Measurements from ENCODE around the gene TCEA2.

Gene TCEA2

GRCh38 chr20:64062596-64063388 is at the start of gene TCEA2:
TSS of gene TCEA2 (plus strand) at chr20:64063198. CDS start at chr20:64063313, 115 bp downstream.
- peak; percentile 93 to 95 for DNase-seq

GRCh38 chr20:64015635-64016034 is 47.4 kb upstream of the TCEA2 start:
- DNase-seq, result no peak

- no peak for DNase-seq
These were observed 41.6 kb upstream of the TCEA2 start for GRCh38 chr20:64021124-64021975.

GRCh38 chr20:64022671-64023360 is 40.2 kb upstream of the TCEA2 start:
- DNase-seq, result no peak

- no peak for DNase-seq
These were observed 39.4 kb upstream of the TCEA2 start for GRCh38 chr20:64023361-64024140.

GRCh38 chr20:64024141-64024990 is 38.6 kb upstream of the TCEA2 start:
- no peak for DNase-seq

- no peak for DNase-seq
These were observed 37.7 kb upstream of the TCEA2 start for GRCh38 chr20:64025101-64025825.

- DNase-seq, result no peak
These were observed 37.1 kb upstream of the TCEA2 start for GRCh38 chr20:64025826-64026412.

- DNase-seq, result no peak
These were observed 34.9 kb upstream of the TCEA2 start for GRCh38 chr20:64027981-64028685.

GRCh38 chr20:64029293-64030117 is 33.5 kb upstream of the TCEA2 start:
- DNase-seq, result no peak

GRCh38 chr20:64030371-64031134 is 32.4 kb upstream of the TCEA2 start:
- no peak for DNase-seq

- DNase-seq, result no peak
These were observed 31.1 kb upstream of the TCEA2 start for GRCh38 chr20:64031822-64032314.

- DNase-seq, result no peak
These were observed 30.0 kb upstream of the TCEA2 start for GRCh38 chr20:64032706-64033624.

GRCh38 chr20:64033981-64034493 is 29.0 kb upstream of the TCEA2 start:
- no peak for DNase-seq

GRCh38 chr20:64035066-64035932 is 27.7 kb upstream of the TCEA2 start:
- DNase-seq, result no peak

Measured in NCI-H2081 (cell line).